ENCODE measurements around the gene NFIA.

DNA sequence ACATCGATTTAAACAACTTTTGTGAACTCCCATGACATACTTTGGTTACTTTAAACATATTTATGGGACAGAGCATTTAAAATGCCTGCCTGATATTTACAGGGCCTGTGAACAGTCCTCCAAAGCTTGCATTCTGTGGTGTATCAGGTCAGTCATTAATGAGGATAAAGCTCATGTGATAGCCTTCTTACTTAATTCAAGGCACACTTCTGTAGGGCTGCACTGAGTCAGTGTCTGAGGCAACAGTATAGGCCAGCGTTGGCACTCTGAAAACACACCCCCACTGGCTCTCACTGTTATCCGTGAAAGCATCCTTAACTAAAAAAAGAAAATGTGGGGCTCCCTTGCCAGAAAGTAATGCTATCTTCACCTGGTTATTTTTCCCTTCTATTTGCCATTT is 200.0 kb downstream of the NFIA start:
- no peak for TF ChIP-seq EZH2 (IDR thresholded peaks at IDR 0.05)
- TF ChIP-seq POLR2AphosphoS5 (IDR thresholded peaks at IDR 0.05; ENCODE audit: borderline replicate concordance, low read depth, low read length): no peak
